ENCODE data around the gene PHYHD1.

GRCh38 chr9:128916204-128916603 is 4.6 kb upstream of the PHYHD1 start:
- TF ChIP-seq POLR2AphosphoS5 (IDR thresholded peaks at IDR 0.05; ENCODE audit: borderline replicate concordance, low read depth, low read length), result no peak
- TF ChIP-seq EZH2 (IDR thresholded peaks at IDR 0.05), result no peak
- TF ChIP-seq FOXP2 (optimal IDR thresholded peaks at IDR 0.05; ENCODE audit: control extremely low read depth, extremely low read length, insufficient read depth), result no peak

Measured in SK-N-MC (cell line).